Neural cell (in vitro differentiated cells): ENCODE results near the gene RPL15. TPM values are rescaled to one million over a fixed set of nuclear protein-coding genes. Genes with fewer than 3 reads are reported as not detected.
"Not testable (repeated sequence)": the region's sequence is repeated elsewhere in the genome, so short reads cannot be mapped to it uniquely, and the experiment has no call there.

Experiments
- H2AFZ ChIP-seq: fragments of 200-600, 300-800 bp; sonication (generic), shearing (Covaris generic); 2 replicates; pipeline ENCODE4 v1.6.0; 2014; ENCODE audit warnings: low read depth, mild to moderate bottlenecking, antibody characterized with exemption, low read length, moderate library complexity
- H3F3A ChIP-seq: fragments of 200-600 bp; shearing (Covaris generic); 2 replicates; pipeline ENCODE4 v1.6.1; 2016; ENCODE audit warnings: mild to moderate bottlenecking, moderate library complexity, mixed read lengths, antibody characterized with exemption, low read length; ENCODE audit not compliant: insufficient read depth, poor library complexity, severe bottlenecking
- H3K27ac ChIP-seq: fragments of 200-600, 300-800 bp; sonication (generic), shearing (Covaris generic); 2 replicates; pipeline ENCODE4 v1.5.1; 2014; ENCODE audit warnings: mild to moderate bottlenecking, low read length, moderate library complexity
- H3K27me3 ChIP-seq: fragments of 300-800, 200-600 bp; sonication (generic), shearing (Covaris generic); 2 replicates; pipeline ENCODE4 v1.6.0; 2014; ENCODE audit warnings: mild to moderate bottlenecking, low read depth, low read length, moderate library complexity; ENCODE audit not compliant: insufficient read depth
- H3K36me3 ChIP-seq: fragments of 300-800, 200-600 bp; sonication (generic), shearing (Covaris generic); 2 replicates; pipeline ENCODE4 v1.5.1; 2014; ENCODE audit warnings: mild to moderate bottlenecking, antibody characterized with exemption, low read length, moderate library complexity; ENCODE audit not compliant: insufficient read depth
- H3K4me2 ChIP-seq: fragments of 300-800, 200-600 bp; sonication (generic), shearing (Covaris generic); 2 replicates; pipeline ENCODE4 v1.6.0; 2014; ENCODE audit warnings: mild to moderate bottlenecking, low read length
- H3K4me3 ChIP-seq: fragments of 300-800, 200-600 bp; sonication (generic), shearing (Covaris generic); 2 replicates; pipeline ENCODE4 v1.5.1; 2014; ENCODE audit warnings: mild to moderate bottlenecking, low read length, moderate library complexity
- H3K79me2 ChIP-seq: fragments of 200-600 bp; shearing (Covaris generic); replicated peaks from 2 replicates; pipeline ENCODE4 v1.6.0; 2014; ENCODE audit warnings: mild to moderate bottlenecking, low read length, moderate library complexity; ENCODE audit not compliant: insufficient read depth
- H3K9ac ChIP-seq: fragments of 300-800, 200-600 bp; sonication (generic), shearing (Covaris generic); 2 replicates; pipeline ENCODE4 v1.6.1; 2016; ENCODE audit warnings: mild to moderate bottlenecking, low read length, mixed read lengths
- H3K9me2 ChIP-seq: fragments of 200-600 bp; shearing (Covaris generic); 2 replicates; pipeline ENCODE4 v1.6.1; 2016; ENCODE audit warnings: mild to moderate bottlenecking, low read length, mixed read lengths; ENCODE audit not compliant: insufficient read depth
- H3K9me3 ChIP-seq: fragments of 200-600, 300-800 bp; sonication (generic), shearing (Covaris generic); 2 replicates; pipeline ENCODE4 v1.6.1; 2016; ENCODE audit warnings: mild to moderate bottlenecking, mixed run types, low read length, moderate library complexity, mixed read lengths
- H4K20me1 ChIP-seq: fragments of 200-600 bp; shearing (Covaris generic); 2 replicates; pipeline ENCODE4 v1.6.1; 2016; ENCODE audit warnings: mild to moderate bottlenecking, mixed run types; ENCODE audit not compliant: insufficient read depth
- EP300 ChIP-seq: fragments of 450-650 bp; conservative IDR thresholded peaks from 2 replicates; pipeline ENCODE4 v1.6.1; 2014; ENCODE audit warnings: antibody characterized with exemption, mild to moderate bottlenecking, moderate library complexity; ENCODE audit not compliant: poor library complexity, severe bottlenecking
- EZH2 ChIP-seq: fragments of 200-600, 300-800 bp; shearing (Covaris generic), sonication (generic); IDR thresholded peaks from 2 replicates; pipeline ENCODE4 v1.6.1; 2014; ENCODE audit warnings: antibody characterized with exemption, low read length, borderline replicate concordance, mild to moderate bottlenecking; ENCODE audit not compliant: insufficient read depth, poor library complexity, severe bottlenecking
- MXI1 ChIP-seq: fragments of 450-650 bp; conservative IDR thresholded peaks from 2 replicates; pipeline ENCODE4 v1.6.1; 2014; ENCODE audit warnings: antibody characterized with exemption, mild to moderate bottlenecking; ENCODE audit not compliant: poor library complexity, severe bottlenecking
- POLR2AphosphoS5 ChIP-seq: IDR thresholded peaks from 2 replicates; pipeline ENCODE4 v1.6.1; 2012
- RAD21 ChIP-seq: fragments of 450-650 bp; conservative IDR thresholded peaks from 2 replicates; pipeline ENCODE4 v1.6.1; 2014; ENCODE audit warnings: antibody characterized with exemption, mild to moderate bottlenecking, moderate library complexity
- SMC3 ChIP-seq: fragments of 450-650 bp; conservative IDR thresholded peaks from 2 replicates; pipeline ENCODE4 v1.6.1; 2014; ENCODE audit warnings: antibody characterized with exemption, mild to moderate bottlenecking, moderate library complexity; ENCODE audit not compliant: poor library complexity
- TAF1 ChIP-seq: IDR thresholded peaks from 2 replicates; pipeline ENCODE4 v1.6.1; 2012; ENCODE audit warnings: low read depth
- polyA plus RNA-seq: library from polyadenylated mRNA; depleted of rRNA; stranded (reverse); fragments of >200 nt; gene quantifications from 2 replicates; pipeline ENCODE4 v1.2.3, GENCODE V29; 2014
- TF ChIP-seq, protein P1 (sequence below): fragments of 450-650 bp; IDR thresholded peaks from 2 replicates; pipeline ENCODE4 v1.5.1; 2014; ENCODE audit warnings: antibody characterized with exemption, mild to moderate bottlenecking, moderate library complexity; ENCODE audit not compliant: poor library complexity, severe bottlenecking
- TF ChIP-seq, protein P2 (sequence below): IDR thresholded peaks from 2 replicates; pipeline ENCODE4 v1.6.1; 2012; ENCODE audit warnings: borderline replicate concordance

The RPL15 gene
- polyA plus RNA-seq, 1 donor from 2014 or later = 3,247 TPM

DNA sequence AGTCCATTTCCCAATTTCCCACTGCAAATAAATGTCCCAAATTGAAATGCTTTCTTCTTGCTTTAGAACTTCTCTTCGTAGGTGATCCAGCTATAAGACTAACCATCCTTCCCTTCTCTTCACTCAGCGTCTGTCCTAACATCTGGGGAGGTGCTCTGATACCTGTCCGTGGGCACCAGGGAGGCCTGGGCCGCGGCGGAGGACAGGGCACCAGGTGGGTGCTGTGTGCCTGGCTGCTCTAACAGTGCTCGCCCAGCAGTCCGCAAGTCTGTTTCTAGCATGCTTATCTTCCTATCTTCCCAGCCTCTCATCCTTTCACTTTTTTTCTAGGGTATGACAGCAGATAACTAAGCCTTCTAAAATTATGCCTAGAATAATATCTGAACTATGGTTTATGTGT, 37.4 kb upstream of the RPL15 start:
- Histone ChIP-seq H3K27me3 (no peaks in the 10 kb centered on the region), H3K9me2 (no peaks in the 10 kb centered on the region), H3K9me3 (no peaks in the 10 kb centered on the region), H3F3A (no peaks in the 10 kb centered on the region), H3K79me2 (no peaks in the 10 kb centered on the region), H3K36me3 (peaks cover 5% of the 10 kb centered on the region), H3K4me3 (no peak overlapping the region), H3K4me2 (no peak overlapping the region), H3K9ac (no peak overlapping the region), H4K20me1 (no peaks in the 10 kb centered on the region), H2AFZ (no peak overlapping the region), H3K27ac (no peak overlapping the region)
- TF ChIP-seq MXI1 = no peak
- no peak for TF ChIP-seq SMC3
- TF ChIP-seq, protein P1, sequence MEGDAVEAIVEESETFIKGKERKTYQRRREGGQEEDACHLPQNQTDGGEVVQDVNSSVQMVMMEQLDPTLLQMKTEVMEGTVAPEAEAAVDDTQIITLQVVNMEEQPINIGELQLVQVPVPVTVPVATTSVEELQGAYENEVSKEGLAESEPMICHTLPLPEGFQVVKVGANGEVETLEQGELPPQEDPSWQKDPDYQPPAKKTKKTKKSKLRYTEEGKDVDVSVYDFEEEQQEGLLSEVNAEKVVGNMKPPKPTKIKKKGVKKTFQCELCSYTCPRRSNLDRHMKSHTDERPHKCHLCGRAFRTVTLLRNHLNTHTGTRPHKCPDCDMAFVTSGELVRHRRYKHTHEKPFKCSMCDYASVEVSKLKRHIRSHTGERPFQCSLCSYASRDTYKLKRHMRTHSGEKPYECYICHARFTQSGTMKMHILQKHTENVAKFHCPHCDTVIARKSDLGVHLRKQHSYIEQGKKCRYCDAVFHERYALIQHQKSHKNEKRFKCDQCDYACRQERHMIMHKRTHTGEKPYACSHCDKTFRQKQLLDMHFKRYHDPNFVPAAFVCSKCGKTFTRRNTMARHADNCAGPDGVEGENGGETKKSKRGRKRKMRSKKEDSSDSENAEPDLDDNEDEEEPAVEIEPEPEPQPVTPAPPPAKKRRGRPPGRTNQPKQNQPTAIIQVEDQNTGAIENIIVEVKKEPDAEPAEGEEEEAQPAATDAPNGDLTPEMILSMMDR = no peak
- TF ChIP-seq RAD21 = no peak
- TF ChIP-seq, protein P2, sequence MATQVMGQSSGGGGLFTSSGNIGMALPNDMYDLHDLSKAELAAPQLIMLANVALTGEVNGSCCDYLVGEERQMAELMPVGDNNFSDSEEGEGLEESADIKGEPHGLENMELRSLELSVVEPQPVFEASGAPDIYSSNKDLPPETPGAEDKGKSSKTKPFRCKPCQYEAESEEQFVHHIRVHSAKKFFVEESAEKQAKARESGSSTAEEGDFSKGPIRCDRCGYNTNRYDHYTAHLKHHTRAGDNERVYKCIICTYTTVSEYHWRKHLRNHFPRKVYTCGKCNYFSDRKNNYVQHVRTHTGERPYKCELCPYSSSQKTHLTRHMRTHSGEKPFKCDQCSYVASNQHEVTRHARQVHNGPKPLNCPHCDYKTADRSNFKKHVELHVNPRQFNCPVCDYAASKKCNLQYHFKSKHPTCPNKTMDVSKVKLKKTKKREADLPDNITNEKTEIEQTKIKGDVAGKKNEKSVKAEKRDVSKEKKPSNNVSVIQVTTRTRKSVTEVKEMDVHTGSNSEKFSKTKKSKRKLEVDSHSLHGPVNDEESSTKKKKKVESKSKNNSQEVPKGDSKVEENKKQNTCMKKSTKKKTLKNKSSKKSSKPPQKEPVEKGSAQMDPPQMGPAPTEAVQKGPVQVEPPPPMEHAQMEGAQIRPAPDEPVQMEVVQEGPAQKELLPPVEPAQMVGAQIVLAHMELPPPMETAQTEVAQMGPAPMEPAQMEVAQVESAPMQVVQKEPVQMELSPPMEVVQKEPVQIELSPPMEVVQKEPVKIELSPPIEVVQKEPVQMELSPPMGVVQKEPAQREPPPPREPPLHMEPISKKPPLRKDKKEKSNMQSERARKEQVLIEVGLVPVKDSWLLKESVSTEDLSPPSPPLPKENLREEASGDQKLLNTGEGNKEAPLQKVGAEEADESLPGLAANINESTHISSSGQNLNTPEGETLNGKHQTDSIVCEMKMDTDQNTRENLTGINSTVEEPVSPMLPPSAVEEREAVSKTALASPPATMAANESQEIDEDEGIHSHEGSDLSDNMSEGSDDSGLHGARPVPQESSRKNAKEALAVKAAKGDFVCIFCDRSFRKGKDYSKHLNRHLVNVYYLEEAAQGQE = no peak
- TF ChIP-seq TAF1 = no peak
- no peak for TF ChIP-seq EZH2
- TF ChIP-seq POLR2AphosphoS5 = no peak
- TF ChIP-seq EP300 = no peak

DNA sequence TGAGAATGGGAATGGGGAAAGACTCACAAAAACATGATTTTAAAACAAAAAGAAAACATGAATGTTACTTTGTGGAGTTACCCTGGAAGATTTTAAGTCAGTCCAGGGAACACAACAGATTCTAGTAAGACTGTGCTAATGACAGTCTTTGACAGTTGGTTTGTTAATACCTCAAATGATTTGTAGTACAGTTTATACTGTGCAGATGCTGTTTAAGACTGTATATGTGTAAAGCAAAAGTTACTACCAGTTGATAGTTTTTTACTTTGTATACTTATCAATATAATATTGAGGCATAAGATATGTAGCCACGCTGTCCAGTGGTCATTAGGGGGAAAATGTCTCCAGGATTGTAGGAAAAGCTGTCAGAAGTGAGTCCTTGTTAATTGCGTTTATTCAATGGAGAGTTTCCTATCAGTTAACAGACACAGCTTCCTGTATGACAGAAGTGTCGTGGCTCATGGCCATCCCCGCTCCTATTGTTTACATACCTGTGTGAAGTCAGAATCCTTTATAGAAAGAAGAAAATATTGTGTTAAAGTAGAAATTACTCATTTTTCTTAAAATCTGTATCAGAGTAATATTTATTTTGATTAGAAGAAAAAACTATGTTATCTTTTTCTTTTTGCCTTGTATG, 36.1 kb upstream of the RPL15 start:
- Histone ChIP-seq H3K36me3 (peaks cover 5% of the 10 kb centered on the region), H3F3A (no peaks in the 10 kb centered on the region), H3K9me2 (no peaks in the 10 kb centered on the region), H3K4me3 (no peak overlapping the region), H4K20me1 (no peaks in the 10 kb centered on the region), H3K79me2 (no peaks in the 10 kb centered on the region), H3K27ac (no peak overlapping the region), H3K4me2 (no peak overlapping the region), H2AFZ (no peak overlapping the region), H3K9ac (no peak overlapping the region), H3K9me3 (no peaks in the 10 kb centered on the region), H3K27me3 (no peaks in the 10 kb centered on the region)
- TF ChIP-seq, protein P2 = no peak
- TF ChIP-seq POLR2AphosphoS5 = no peak
- TF ChIP-seq EZH2 = no peak
- TF ChIP-seq SMC3 = no peak
- no peak for TF ChIP-seq TAF1

DNA sequence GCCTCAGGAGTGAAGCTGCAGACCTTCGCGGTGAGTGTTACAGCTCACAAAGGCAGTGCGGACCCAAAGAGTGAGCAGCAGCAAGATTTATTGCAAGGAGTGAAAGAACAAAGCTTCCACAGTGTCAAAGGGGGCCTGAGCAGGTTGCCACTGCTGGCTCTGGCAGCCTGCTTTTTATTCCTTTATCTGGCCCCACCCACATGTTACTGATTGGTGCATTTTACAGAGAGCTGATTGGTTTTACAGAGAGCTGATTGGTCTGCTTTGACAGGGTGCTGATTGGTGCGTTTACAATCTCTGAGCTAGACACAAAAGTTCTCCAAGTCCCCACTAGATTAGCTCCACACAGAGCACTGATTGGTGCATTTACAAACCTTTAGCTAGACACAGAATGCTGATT, 34.9 kb upstream of the RPL15 start:
- not testable (repeated sequence) for H3K27ac ChIP-seq, H2AFZ ChIP-seq, H3K9ac ChIP-seq, H3K4me3 ChIP-seq, H3F3A ChIP-seq, H3K4me2 ChIP-seq, H3K36me3 ChIP-seq, H3K9me3 ChIP-seq, H3K79me2 ChIP-seq, H3K27me3 ChIP-seq, H4K20me1 ChIP-seq, H3K9me2 ChIP-seq
